Stomach (tissue), 19 donors: ENCODE measurements around the gene P2RX1. TPM values are rescaled to one million over a fixed set of nuclear protein-coding genes. Genes with fewer than 3 reads are reported as not detected.

Experiments
- DNase-seq, 2 donors: peaks; one replicate each; pipeline versions ENCODE4 v3.0.0 to v3.0.0-alpha.2; 2013 to 2019
- H3K27ac ChIP-seq, 5 donors: fragments of 200-600 bp in 4 of 5; sonication (generic) in 4 of 5; one replicate each; pipeline ENCODE4 v1.5.1; 2013 to 2019; ENCODE audit warnings: mild to moderate bottlenecking in 1 of 5, moderate library complexity in 1 of 5
- H3K27me3 ChIP-seq, 3 donors: fragments of 200-600 bp; sonication (generic); one replicate each; pipeline ENCODE4 v1.5.1; 2017 to 2019; ENCODE audit warnings: mixed run types in 1 of 3
- H3K36me3 ChIP-seq, 4 donors: fragments of 200-600 bp; sonication (generic); 1 replicate in 3 of 4; 2 replicates in 1 of 4; pipeline ENCODE4 v1.5.1; 2016 to 2019
- H3K4me1 ChIP-seq, 4 donors: fragments of 200-600 bp; sonication (generic); one replicate each; pipeline ENCODE4 v1.5.1; 2016 to 2019
- H3K4me3 ChIP-seq, 4 donors: fragments of 200-600 bp; sonication (generic) in 3 of 4; one replicate each; pipeline ENCODE4 v1.5.1; 2016 to 2019; ENCODE audit warnings: mild to moderate bottlenecking in 1 of 4
- H3K9me3 ChIP-seq, 4 donors: fragments of 200-600 bp; sonication (generic); one replicate each; pipeline ENCODE4 v1.5.1; 2016 to 2019
- CTCF ChIP-seq, 7 experiments: fragments of 450-650 bp in 4 of 7; fragments of 200-600 bp in 3 of 7; sonication (generic) in 3 of 7; IDR thresholded peaks; one replicate each; pipeline ENCODE4 v1.5.1; 2016 to 2019; ENCODE audit warnings: antibody characterized with exemption in 7 of 7, control low read depth in 2 of 7, mild to moderate bottlenecking in 1 of 7
- EP300 ChIP-seq: sonication (generic); formaldehyde crosslinking; IDR thresholded peaks from one replicate; pipeline ENCODE4 v1.6.1; 2017; ENCODE audit warnings: antibody characterized with exemption
- POLR2A ChIP-seq, 4 donors: fragments of 450-650 bp; IDR thresholded peaks; one replicate each; pipeline ENCODE4 v1.6.1; 2016; ENCODE audit warnings: antibody characterized with exemption in 4 of 4, control low read depth in 2 of 4, mild to moderate bottlenecking in 1 of 4, moderate library complexity in 1 of 4
- POLR2AphosphoS5 ChIP-seq, 3 donors: sonication (generic); formaldehyde crosslinking; IDR thresholded peaks; one replicate each; pipeline ENCODE4 v1.6.1; 2016; ENCODE audit warnings: antibody characterized with exemption in 3 of 3
- WGBS, 5 donors: extraction: QIAGEN DNeasy Blood & Tissue Kit in 3 of 5; methylation state at CpG; one replicate each; pipeline versions ENCODE4 v1.1.5 to v1.1.7; 2013 to 2018; 5-methylcytosine and 5-hydroxymethylcytosine counted together
- intact Hi-C: fragments of 100-400 bp; cut with DNase I; formaldehyde crosslinking; loops from one replicate; pipeline ENCODE4 v1.15.1; 2023; ENCODE audit warnings: low total_unique reads
- long read RNA-seq, 10 donors: transcript quantifications; one replicate each; lab custom pipeline, GENCODE V29; 2026
- polyA plus RNA-seq, 3 donors: library from polyadenylated mRNA; stranded (reverse); fragments of 200-250 nt; gene quantifications; one replicate each; pipeline ENCODE4 v1.2.3, GENCODE V29; 2013
- total RNA-seq, 5 donors: library from RNA; depleted of rRNA; stranded (reverse); fragments of >200 nt; gene quantifications; one replicate each; pipeline versions ENCODE4 v1.1.0 to v1.2.3, GENCODE V29; 2014 to 2016
- donor health status: healthy with polysubstance abuse.
- donor health status: Bipolar disorder and iron deficiency.
- donor health status: healthy.

P2RX1 gene
- total RNA-seq = 10 to 100 TPM in 1 of 5 donors, 1 to 10 TPM in 4; 2.4 to 13.4 (median 6.7) TPM
- polyA plus RNA-seq = 1 to 10 TPM in 1 of 3 donors, under 1 TPM in 2; 0.75 to 2.4 (median 0.92) TPM
- long read RNA-seq, donor 1 = 0 reads
- long read RNA-seq, donor 2, partial matches to known transcripts = 6 of 9 reads
- long read RNA-seq, donor 2, other reads (novel, unspliced or antisense) = 0 of 9 reads
- long read RNA-seq, donor 3 = 0 reads
- long read RNA-seq, donor 4 = 0 reads
- long read RNA-seq, donor 5 = 0 reads
- long read RNA-seq, donor 6, partial matches to known transcripts = 0 of 1 reads
- long read RNA-seq, donor 6, other reads (novel, unspliced or antisense) = 0 of 1 reads
- long read RNA-seq, donor 7, partial matches to known transcripts = 0 of 1 reads
- long read RNA-seq, donor 7, other reads (novel, unspliced or antisense) = 0 of 1 reads
- long read RNA-seq, donor 8, partial matches to known transcripts = 0 of 1 reads
- long read RNA-seq, donor 8, other reads (novel, unspliced or antisense) = 0 of 1 reads
- long read RNA-seq, donor 9, partial matches to known transcripts = 0 of 1 reads
- long read RNA-seq, donor 9, other reads (novel, unspliced or antisense) = 0 of 1 reads
- long read RNA-seq, donor 10, partial matches to known transcripts = 0 of 4 reads
- long read RNA-seq, donor 10, other reads (novel, unspliced or antisense) = 0 of 4 reads

GRCh38 chr17:3915995-3916696 is at the start of gene P2RX1:
P2RX1 (minus strand) TSS chr17:3916465; CDS start chr17:3916225, 240 bp downstream.
- 58 to 73% (median 63%) methylated on average over 17 to 28 of the region's 28 CpGs for WGBS, 5 donors
- no peaks in the 10 kb centered on the region for H3K36me3 ChIP-seq

DNA sequence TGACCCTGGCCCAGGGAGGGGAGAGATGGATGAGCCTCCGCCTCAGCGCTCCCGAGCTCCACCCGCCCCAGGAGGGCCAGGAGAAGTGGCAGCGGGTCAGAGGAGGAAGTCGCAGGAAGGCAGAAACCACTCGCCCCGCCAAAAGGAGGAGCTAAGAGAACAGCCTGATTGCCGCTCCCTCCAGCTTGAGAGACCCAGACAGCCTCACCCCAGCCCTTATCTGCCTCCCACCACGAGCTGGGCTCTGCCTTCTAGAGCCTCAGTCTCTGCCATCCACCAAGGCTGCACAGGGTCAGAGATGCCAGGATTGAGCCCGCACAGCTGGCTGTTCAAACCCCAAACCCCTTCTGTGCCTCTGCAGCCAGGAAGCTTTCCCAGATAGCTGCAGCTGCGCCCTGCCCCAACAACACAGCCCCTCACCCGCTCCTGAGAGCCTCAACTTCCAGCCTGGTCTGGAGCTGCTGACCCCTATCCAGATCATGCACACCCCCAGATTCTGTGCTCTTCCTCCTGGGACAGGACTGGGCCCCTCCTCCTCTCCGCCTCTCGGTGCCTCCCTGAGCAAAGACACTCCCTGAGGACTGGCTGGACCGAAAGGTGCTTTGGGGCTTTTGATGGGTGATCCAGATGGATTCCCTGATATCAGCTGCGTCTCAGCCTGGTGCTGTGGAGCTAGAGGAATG is 49.0 kb upstream of the P2RX1 start:
- peak; percentile 83 to 89 for DNase-seq
- 9 to 21% (median 16%) methylated on average over 6 to 17 of the region's 17 CpGs for WGBS, 5 donors
- H3K36me3 ChIP-seq = no peaks in the 10 kb centered on the region
- H3K9me3 ChIP-seq = no peaks in the 10 kb centered on the region
- peaks cover 31 to 70% (median 68%) of the 10 kb centered on the region in 4 donors for H3K4me1 ChIP-seq
- intact Hi-C loops = no loop called here
- TF ChIP-seq CTCF (IDR thresholded peaks at IDR 0.05) (no peak), POLR2AphosphoS5 (IDR thresholded peaks at IDR 0.05) (peak in 2 of 3 donors; percentile 81 to 85)
- H3K27ac ChIP-seq = peak overlapping the region; percentile 78 to 89 (median 86)
- H3K27me3 ChIP-seq = peaks cover 0 to 23% (median 6%) of the 10 kb centered on the region in 3 donors
- peak overlapping the region; percentile 52 to 73 (median 62) for H3K4me3 ChIP-seq

More at GRCh38 chr17:3915995-3916696, at the start of gene P2RX1:
- H3K27ac ChIP-seq = peak within 1 kb of the TSS; percentile 20 to 79 (median 63)
- peak within 1 kb of the TSS; percentile 11 to 33 (median 28) for H3K4me3 ChIP-seq
- H3K4me1 ChIP-seq = peaks cover 23 to 59% (median 34%) of the 10 kb centered on the region in 4 donors
- H3K27me3 ChIP-seq = no peaks in the 10 kb centered on the region
- no peak for TF ChIP-seq EP300
- no peak for TF ChIP-seq CTCF (IDR thresholded peaks at IDR 0.05)
- TF ChIP-seq POLR2A (IDR thresholded peaks at IDR 0.05) = no peak
- no peak for TF ChIP-seq POLR2AphosphoS5 (IDR thresholded peaks at IDR 0.05)
- intact Hi-C loops = no loop called here
- DNase-seq = peak; percentile 60 to 83
- no peaks in the 10 kb centered on the region for H3K9me3 ChIP-seq

DNA sequence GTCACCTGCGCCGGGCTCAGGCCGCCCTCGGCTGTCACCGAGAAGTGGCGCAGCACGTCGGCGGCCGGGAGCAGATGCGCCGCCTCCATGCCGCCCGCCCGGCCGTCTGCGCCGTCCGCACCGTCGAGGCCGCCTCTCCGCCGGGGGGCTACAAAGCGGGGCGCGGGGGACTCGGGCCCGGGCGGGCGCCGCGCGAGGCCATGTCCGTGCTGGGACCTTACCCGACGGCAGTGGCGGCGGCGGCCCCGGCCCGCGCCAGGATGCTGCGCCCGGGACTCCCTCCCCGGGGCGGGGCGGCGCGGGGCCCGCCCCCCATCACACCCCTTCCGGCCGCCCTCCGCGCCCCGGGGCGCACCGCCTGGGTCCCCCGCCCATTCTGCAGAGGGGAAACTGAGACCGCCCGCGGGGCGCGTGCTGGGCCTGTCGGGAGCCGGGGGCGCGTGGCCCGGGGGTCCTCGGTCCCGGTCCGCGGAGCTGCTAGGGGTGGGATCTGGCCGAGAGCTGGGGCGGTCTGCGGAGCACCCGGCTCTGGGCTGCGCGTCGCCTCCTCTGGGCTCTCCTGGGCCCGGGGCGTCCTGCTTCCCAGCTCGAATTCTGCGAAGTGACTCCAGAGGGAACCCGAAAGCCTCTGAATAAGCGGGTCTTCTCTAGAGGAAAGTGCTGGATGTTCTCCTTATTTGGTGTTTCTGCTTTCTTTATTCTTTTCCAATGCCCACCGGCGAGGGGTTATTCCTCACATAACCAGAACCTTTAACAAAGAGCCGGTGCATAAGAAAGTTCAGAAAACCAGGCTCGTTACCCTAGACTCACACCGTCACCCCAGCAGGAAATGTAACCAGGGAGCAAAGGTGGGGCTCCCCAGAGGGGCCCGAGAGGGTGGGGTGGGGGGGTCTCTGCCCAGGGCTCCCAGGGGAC is 48.2 kb upstream of the P2RX1 start, which contains the start of gene ATP2A3:
Gene ATP2A3, minus strand, starts transcription at position 235 of the 915 bp plus-strand sequence. Its CDS starts 146 bp downstream, at position 89.
- 0 to 2% (median 1%) methylated on average over 25 to 91 of the region's 92 CpGs for WGBS, 5 donors
- peak within 1 kb of the TSS; percentile 52 to 73 (median 62) for H3K4me3 ChIP-seq
- peaks cover 38 to 78% (median 76%) of the 10 kb centered on the region in 4 donors for H3K4me1 ChIP-seq
- no peaks in the 10 kb centered on the region for H3K9me3 ChIP-seq
- no peak for TF ChIP-seq POLR2A (IDR thresholded peaks at IDR 0.05)
- TF ChIP-seq EP300 = no peak
- TF ChIP-seq CTCF (IDR thresholded peaks at IDR 0.05) = no peak
- TF ChIP-seq POLR2AphosphoS5 (IDR thresholded peaks at IDR 0.05) = peak in 2 of 3 donors; percentile 24 to 27
- H3K27me3 ChIP-seq = peaks cover 0 to 23% (median 6%) of the 10 kb centered on the region in 3 donors
- peak within 1 kb of the TSS; percentile 78 to 89 (median 86) for H3K27ac ChIP-seq
- intact Hi-C loops = no loop called here
- peak; percentile 60 to 74 for DNase-seq
- no peaks in the 10 kb centered on the region for H3K36me3 ChIP-seq
